GM12878 (cell line): ENCODE results near the gene MANBA. TPM values are rescaled to one million over a fixed set of nuclear protein-coding genes. Genes with fewer than 3 reads are reported as not detected.
A peak's percentile ranks its signal among the peaks of the same experiment; 100 is the strongest.

Experiments
- ATF7 ChIP-seq: fragments of 450-650 bp; IDR thresholded peaks from 2 replicates; pipeline ENCODE4 v1.6.1; 2016; ENCODE audit warnings: low read depth, mild to moderate bottlenecking
- BHLHE40 ChIP-seq, 2 experiments: fragments of 450-650 bp in 1 of 2; IDR thresholded peaks; 2 replicates each; pipeline ENCODE4 v1.6.1; 2011 to 2017; ENCODE audit warnings: low read depth in 2 of 2, borderline replicate concordance in 1 of 2, improper control_type of control experiment in 1 of 2, low read length in 1 of 2, mild to moderate bottlenecking in 1 of 2
- BRCA1 ChIP-seq: IDR thresholded peaks from 2 replicates; pipeline ENCODE4 v1.6.1; 2011; ENCODE audit warnings: low read depth, low read length, improper control_type of control experiment
- CBX5 ChIP-seq: sonication (generic); IDR thresholded peaks from 2 replicates; pipeline ENCODE4 v1.6.1; 2016; ENCODE audit warnings: low read depth, moderate library complexity, mild to moderate bottlenecking, inconsistent platforms
- CHD4 ChIP-seq: fragments of 200-600 bp; sonication (generic); IDR thresholded peaks from 2 replicates; pipeline ENCODE4 v1.6.1; 2016; ENCODE audit warnings: mild to moderate bottlenecking
- CUX1 ChIP-seq: IDR thresholded peaks from 2 replicates; pipeline ENCODE4 v1.6.1; 2012; ENCODE audit warnings: improper control_type of control experiment, low read depth, low read length; ENCODE audit not compliant: insufficient replicate concordance
- EZH2 ChIP-seq: IDR thresholded peaks from 2 replicates; pipeline ENCODE4 v1.6.1; 2012; ENCODE audit warnings: low read depth, mild to moderate bottlenecking, control low read depth, inconsistent platforms, low read length, borderline replicate concordance; ENCODE audit not compliant: control insufficient read depth
- GATAD2B ChIP-seq: fragments of 450-650 bp; conservative IDR thresholded peaks from 2 replicates; pipeline ENCODE4 v1.6.1; 2017; ENCODE audit warnings: low read depth, mild to moderate bottlenecking, moderate library complexity
- IKZF1 ChIP-seq: fragments of 450-650 bp; conservative IDR thresholded peaks from 2 replicates; pipeline ENCODE4 v1.6.1; 2017; ENCODE audit warnings: antibody characterized with exemption, mild to moderate bottlenecking
- MEF2B ChIP-seq: fragments of 450-650 bp; IDR thresholded peaks from 2 replicates; pipeline ENCODE4 v1.6.1; 2018; ENCODE audit warnings: mild to moderate bottlenecking, moderate library complexity; ENCODE audit not compliant: partially characterized antibody, poor library complexity, severe bottlenecking
- MTA2 ChIP-seq: fragments of 450-650 bp; IDR thresholded peaks from 2 replicates; pipeline ENCODE4 v1.6.1; 2016; ENCODE audit warnings: low read depth, mild to moderate bottlenecking, moderate library complexity
- MXI1 ChIP-seq: fragments of 150-350 bp; IDR thresholded peaks from 2 replicates; pipeline ENCODE4 v1.6.1; 2011; ENCODE audit warnings: low read depth, mild to moderate bottlenecking, inconsistent platforms, low read length, improper control_type of control experiment
- NFYA ChIP-seq: IDR thresholded peaks from 2 replicates; pipeline ENCODE4 v1.6.1; 2011; ENCODE audit warnings: low read depth, mild to moderate bottlenecking, low read length, improper control_type of control experiment, borderline replicate concordance
- POU2F2 ChIP-seq: IDR thresholded peaks from 3 replicates; pipeline ENCODE4 v1.6.1; 2011; ENCODE audit warnings: low read depth, mild to moderate bottlenecking, low read length, borderline replicate concordance
- RCOR1 ChIP-seq: conservative IDR thresholded peaks from 2 replicates; pipeline ENCODE4 v1.6.1; 2012; ENCODE audit warnings: low read depth, low read length, improper control_type of control experiment
- SIN3A ChIP-seq: IDR thresholded peaks from 2 replicates; pipeline ENCODE4 v1.6.1; 2012; ENCODE audit warnings: low read depth, low read length, improper control_type of control experiment
- SREBF1 ChIP-seq: IDR thresholded peaks from 2 replicates; pipeline ENCODE4 v1.6.1; 2012; ENCODE audit warnings: mild to moderate bottlenecking, low read length
- TCF7 ChIP-seq: IDR thresholded peaks from 2 replicates; pipeline ENCODE4 v1.6.1; 2014; ENCODE audit warnings: antibody characterized with exemption, borderline replicate concordance
- WRNIP1 ChIP-seq: IDR thresholded peaks from 2 replicates; pipeline ENCODE4 v1.6.1; 2011; ENCODE audit warnings: low read depth, low read length, improper control_type of control experiment, borderline replicate concordance
- YY1 ChIP-seq: IDR thresholded peaks from 2 replicates; pipeline ENCODE4 v1.6.1; 2011; ENCODE audit warnings: low read depth, mild to moderate bottlenecking, low read length
- ZBED1 ChIP-seq: IDR thresholded peaks from 2 replicates; pipeline ENCODE4 v1.6.1; 2016; ENCODE audit warnings: borderline replicate concordance
- ZBTB33 ChIP-seq: fragments of 450-650 bp; IDR thresholded peaks from 2 replicates; pipeline ENCODE4 v1.6.1; 2017; ENCODE audit warnings: mild to moderate bottlenecking
- ZNF217 ChIP-seq: fragments of 450-650 bp; IDR thresholded peaks from 2 replicates; pipeline ENCODE4 v1.6.1; 2017; ENCODE audit warnings: antibody characterized with exemption, mild to moderate bottlenecking
- polyA plus RNA-seq, 11 experiments: library from polyadenylated mRNA; depleted of rRNA in 4 of 11; unstranded in 6 of 11; stranded (reverse) in 5 of 11; fragments of >200 nt; fragmentation: Nextera tagmentation in 4 of 11; fragmentation: Illumina TruSeq in 1 of 11; extraction: Ambion mirVana in 4 of 11; extraction: Trizol in 1 of 11; gene quantifications; 1 replicate in 1 of 11; 2 replicates in 10 of 11; pipeline versions ENCODE4 v1.2.1 to v1.2.3, GENCODE V29; 2011 to 2016; ENCODE audit warnings: inconsistent platforms in 2 of 11, missing spikeins in 2 of 11, low read depth in 1 of 11
- total RNA-seq, 4 experiments: library from RNA; depleted of rRNA in 3 of 4; stranded (reverse); fragments of >200 nt in 3 of 4; fragmentation: Illumina TruSeq in 1 of 4; extraction: Trizol in 1 of 4; gene quantifications; 2 replicates each; pipeline versions ENCODE4 v1.2.1 to v1.2.3, GENCODE V29; 2013 to 2021

MANBA gene
- total and polyA plus RNA-seq, 10 of the 15 experiments (the other 5 are each of a cell fraction or from before 2014, with no cell fraction given), result 3.8 to 19.0 (median 12.5) TPM

GRCh38 chr4:102586644-102587021 lies 174.1 kb downstream of the MANBA start (continued):
- TF ChIP-seq MXI1, result no peak
- TF ChIP-seq ZBTB33, result no peak
- no peak for TF ChIP-seq ATF7
- TF ChIP-seq BRCA1, result no peak
- TF ChIP-seq GATAD2B, result no peak
- TF ChIP-seq TCF7, result no peak
- TF ChIP-seq CBX5, result no peak
- TF ChIP-seq SREBF1, result no peak
- peak; percentile 16; the same call in 1 of the 2 replicates for TF ChIP-seq MTA2
- no peak for TF ChIP-seq NFYA
- no peak for TF ChIP-seq YY1
- peak; percentile 56 for TF ChIP-seq IKZF1
- no peak for TF ChIP-seq ZNF217
- TF ChIP-seq RCOR1, result no peak
- TF ChIP-seq EZH2, result no peak
- TF ChIP-seq WRNIP1, result no peak
- no peak for TF ChIP-seq POU2F2
- peak; percentile 28; the same call in 1 of the 2 replicates for TF ChIP-seq ZBED1
- TF ChIP-seq CUX1, result no peak
- TF ChIP-seq MEF2B, result no peak
- no peak for TF ChIP-seq CHD4
- TF ChIP-seq SIN3A, result no peak
- TF ChIP-seq BHLHE40 (IDR thresholded peaks at IDR 0.05; ENCODE audit: borderline replicate concordance in 1 of 2, low read depth in 2 of 2, low read length in 1 of 2), result no peak
